SJCRH30 (cell line): Measurements from ENCODE around the gene ETS1. TPM values are rescaled to one million over a fixed set of nuclear protein-coding genes. Genes with fewer than 3 reads are reported as not detected.

ENCODE experiments used
- DNase-seq, 2 experiments: peaks; one replicate each; pipeline ENCODE4 v3.0.0-alpha.2; 2015 to 2020
- H3K27ac ChIP-seq: fragments of 250-450 bp; sonication (Bioruptor Pico); 2 replicates; pipeline ENCODE4 v1.5.1; 2020; ENCODE audit warnings: mild to moderate bottlenecking, moderate library complexity
- H3K27me3 ChIP-seq: fragments of 250-450 bp; sonication (Bioruptor Pico); 2 replicates; pipeline ENCODE4 v1.5.1; 2020; ENCODE audit warnings: mild to moderate bottlenecking, moderate library complexity
- H3K36me3 ChIP-seq: fragments of 250-450 bp; sonication (Bioruptor Pico); 2 replicates; pipeline ENCODE4 v1.5.1; 2020; ENCODE audit warnings: mild to moderate bottlenecking, moderate library complexity
- H3K4me1 ChIP-seq: fragments of 250-450 bp; sonication (Bioruptor Pico); 2 replicates; pipeline ENCODE4 v1.5.1; 2020; ENCODE audit warnings: mild to moderate bottlenecking, moderate library complexity
- H3K4me3 ChIP-seq: fragments of 250-450 bp; sonication (Bioruptor Pico); 2 replicates; pipeline ENCODE4 v1.5.1; 2020; ENCODE audit warnings: mild to moderate bottlenecking, moderate library complexity
- H3K9me3 ChIP-seq: fragments of 250-450 bp; sonication (Bioruptor Pico); replicated peaks from 2 replicates; pipeline ENCODE4 v1.5.1; 2020; ENCODE audit warnings: mild to moderate bottlenecking, moderate library complexity
- total RNA-seq: library from RNA; depleted of rRNA; stranded (reverse); fragments of >200 nt; shearing (Covaris generic); gene quantifications from 2 replicates; pipeline ENCODE4 v1.2.3, GENCODE V29; 2014

The ETS1 gene
- total RNA-seq, 1 experiment from 2014 or later, result 43.9 TPM

GRCh38 chr11:128507936-128508335 is 79.4 kb downstream of the ETS1 start:
- no peaks in the 10 kb centered on the region for H3K27me3 ChIP-seq
- peak overlapping the region; percentile 36 for H3K27ac ChIP-seq
- H3K4me3 ChIP-seq, result no peak overlapping the region; the same call in 1 of the 2 replicates
- peaks cover 4% of the 10 kb centered on the region for H3K36me3 ChIP-seq
- no peak for DNase-seq
- no peaks in the 10 kb centered on the region for H3K9me3 ChIP-seq
- peaks cover 26% of the 10 kb centered on the region for H3K4me1 ChIP-seq

- H3K27ac ChIP-seq, result peak overlapping the region; percentile 36
- H3K36me3 ChIP-seq, result peaks cover 2% of the 10 kb centered on the region
- peaks cover 31% of the 10 kb centered on the region for H3K4me1 ChIP-seq
- no peaks in the 10 kb centered on the region for H3K9me3 ChIP-seq
- no peaks in the 10 kb centered on the region for H3K27me3 ChIP-seq
- peak overlapping the region; percentile 11 for H3K4me3 ChIP-seq
- DNase-seq, result peak; percentile 66 to 75
Measured at GRCh38 chr11:128506999-128507611, 80.3 kb downstream of the ETS1 start.

GRCh38 chr11:128506356-128506755 is 81.0 kb downstream of the ETS1 start:
- Histone ChIP-seq H3K36me3 (peaks cover 2% of the 10 kb centered on the region), H3K9me3 (no peaks in the 10 kb centered on the region), H3K27me3 (no peaks in the 10 kb centered on the region), H3K27ac (no peak overlapping the region), H3K4me1 (peaks cover 31% of the 10 kb centered on the region), H3K4me3 (no peak overlapping the region)
- no peak for DNase-seq

- Histone ChIP-seq H3K27ac (no peak overlapping the region), H3K27me3 (no peaks in the 10 kb centered on the region), H3K4me1 (peaks cover 31% of the 10 kb centered on the region), H3K36me3 (peaks cover 2% of the 10 kb centered on the region), H3K9me3 (no peaks in the 10 kb centered on the region), H3K4me3 (no peak overlapping the region)
- no peak for DNase-seq
Measured at GRCh38 chr11:128505449-128506065, 81.8 kb downstream of the ETS1 start.

- peaks cover 2% of the 10 kb centered on the region for H3K36me3 ChIP-seq
- H3K27me3 ChIP-seq, result no peaks in the 10 kb centered on the region
- H3K27ac ChIP-seq, result no peak overlapping the region
- H3K9me3 ChIP-seq, result no peaks in the 10 kb centered on the region
- DNase-seq, result no peak
- peaks cover 31% of the 10 kb centered on the region for H3K4me1 ChIP-seq
- no peak overlapping the region for H3K4me3 ChIP-seq
Measured at GRCh38 chr11:128504486-128504885, 82.9 kb downstream of the ETS1 start.

- peaks cover 2% of the 10 kb centered on the region for H3K36me3 ChIP-seq
- no peaks in the 10 kb centered on the region for H3K27me3 ChIP-seq
- H3K9me3 ChIP-seq, result no peaks in the 10 kb centered on the region
- no peak overlapping the region for H3K27ac ChIP-seq
- no peak for DNase-seq
- H3K4me3 ChIP-seq, result no peak overlapping the region
- peaks cover 31% of the 10 kb centered on the region for H3K4me1 ChIP-seq
Measured at GRCh38 chr11:128503245-128503991, 83.9 kb downstream of the ETS1 start.

- DNase-seq, result peak; percentile 45 to 61
- H3K4me3 ChIP-seq, result no peak overlapping the region
- H3K9me3 ChIP-seq, result no peaks in the 10 kb centered on the region
- H3K27me3 ChIP-seq, result no peaks in the 10 kb centered on the region
- H3K36me3 ChIP-seq, result peaks cover 2% of the 10 kb centered on the region
- H3K27ac ChIP-seq, result no peak overlapping the region
- peaks cover 33% of the 10 kb centered on the region for H3K4me1 ChIP-seq
Measured at GRCh38 chr11:128502726-128503125, 84.6 kb downstream of the ETS1 start.

GRCh38 chr11:128501632-128502549 is 85.5 kb downstream of the ETS1 start:
- no peak for DNase-seq
- H3K4me3 ChIP-seq, result no peak overlapping the region
- H3K27me3 ChIP-seq, result no peaks in the 10 kb centered on the region
- peaks cover 38% of the 10 kb centered on the region for H3K4me1 ChIP-seq
- peaks cover 2% of the 10 kb centered on the region for H3K36me3 ChIP-seq
- no peaks in the 10 kb centered on the region for H3K9me3 ChIP-seq
- H3K27ac ChIP-seq, result no peak overlapping the region

GRCh38 chr11:128501008-128501407 is 86.3 kb downstream of the ETS1 start:
- H3K27ac ChIP-seq, result no peak overlapping the region

GRCh38 chr11:128500493-128500892 is 86.9 kb downstream of the ETS1 start:
- H3K4me1 ChIP-seq, result peaks cover 45% of the 10 kb centered on the region
- H3K4me3 ChIP-seq, result no peak overlapping the region
- no peaks in the 10 kb centered on the region for H3K27me3 ChIP-seq
- no peak overlapping the region for H3K27ac ChIP-seq
- H3K9me3 ChIP-seq, result no peaks in the 10 kb centered on the region
- H3K36me3 ChIP-seq, result peaks cover 2% of the 10 kb centered on the region
- DNase-seq, result no peak

More at GRCh38 chr11:128501008-128501407, 86.3 kb downstream of the ETS1 start:
- H3K27me3 ChIP-seq, result no peaks in the 10 kb centered on the region
- DNase-seq, result no peak
- peaks cover 43% of the 10 kb centered on the region for H3K4me1 ChIP-seq
- no peaks in the 10 kb centered on the region for H3K9me3 ChIP-seq
- peaks cover 2% of the 10 kb centered on the region for H3K36me3 ChIP-seq
- no peak overlapping the region for H3K4me3 ChIP-seq

GRCh38 chr11:128499613-128500253 is 87.6 kb downstream of the ETS1 start:
- Histone ChIP-seq H3K9me3 (no peaks in the 10 kb centered on the region), H3K4me3 (no peak overlapping the region), H3K36me3 (peaks cover 2% of the 10 kb centered on the region), H3K4me1 (peaks cover 45% of the 10 kb centered on the region), H3K27me3 (no peaks in the 10 kb centered on the region), H3K27ac (no peak overlapping the region)
- DNase-seq, result no peak

- no peak for DNase-seq
- Histone ChIP-seq H3K36me3 (peaks cover 2% of the 10 kb centered on the region), H3K27me3 (no peaks in the 10 kb centered on the region), H3K9me3 (no peaks in the 10 kb centered on the region), H3K4me1 (peaks cover 39% of the 10 kb centered on the region), H3K27ac (no peak overlapping the region), H3K4me3 (no peak overlapping the region)
Measured at GRCh38 chr11:128498721-128499245, 88.6 kb downstream of the ETS1 start.

- H3K36me3 ChIP-seq, result peaks cover 6% of the 10 kb centered on the region
- H3K27ac ChIP-seq, result peak overlapping the region; percentile 61
- H3K27me3 ChIP-seq, result no peaks in the 10 kb centered on the region
- DNase-seq, result no peak
- H3K9me3 ChIP-seq, result no peaks in the 10 kb centered on the region
- peaks cover 28% of the 10 kb centered on the region for H3K4me1 ChIP-seq
- peak overlapping the region; percentile 29 for H3K4me3 ChIP-seq
Measured at GRCh38 chr11:128497776-128498095, 89.6 kb downstream of the ETS1 start.
